ENCODE measurements around the gene ST8SIA5. TPM values are rescaled to one million over a fixed set of nuclear protein-coding genes. Genes with fewer than 3 reads are reported as not detected.

The ST8SIA5 gene
- polyA plus RNA-seq, 1 donor from 2014 or later = not detected

DNA sequence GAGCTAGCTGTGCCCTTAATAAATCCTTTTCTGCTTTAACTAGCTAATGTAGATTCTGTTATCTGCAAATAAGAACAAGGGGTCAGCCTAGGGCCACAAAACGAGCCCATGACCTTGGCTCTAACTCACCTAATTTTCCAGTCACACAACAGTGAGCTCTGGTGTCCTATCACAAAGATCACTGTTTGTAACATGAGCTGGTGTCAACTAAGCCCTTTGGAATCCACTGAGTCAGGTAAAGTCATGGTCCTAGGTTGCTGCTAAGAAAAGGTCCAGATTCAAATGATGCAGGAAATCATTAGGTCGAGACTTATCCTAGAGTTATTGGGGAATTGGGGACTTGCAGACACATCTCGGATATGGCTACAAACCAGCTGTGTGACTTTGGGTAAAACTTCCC is 49.9 kb downstream of the ST8SIA5 start:
- Mint-ChIP-seq H3K4me3 (no peak overlapping the region), H3K9me3 (no peaks in the 10 kb centered on the region), H3K36me3 (no peaks in the 10 kb centered on the region)

GRCh38 chr18:46705521-46705920 is 51.3 kb downstream of the ST8SIA5 start:
- H3K4me1 Mint-ChIP-seq = no peaks in the 10 kb centered on the region
- no peak overlapping the region for H3K4me3 Mint-ChIP-seq
- peak overlapping the region in 1 of 3 donors; percentile 21 for H3K27ac Mint-ChIP-seq
- H3K9me3 Mint-ChIP-seq = no peaks in the 10 kb centered on the region
- H3K27me3 Mint-ChIP-seq = peaks cover 5% of the 10 kb centered on the region
- no peaks in the 10 kb centered on the region for H3K36me3 Mint-ChIP-seq

More for the DNA sequence above, 49.9 kb downstream of the ST8SIA5 start:
- Mint-ChIP-seq H3K27me3 (peaks cover 5% of the 10 kb centered on the region), H3K4me1 (peaks cover 0 to 2% (median 0%) of the 10 kb centered on the region in 3 donors), H3K27ac (no peak overlapping the region)

GRCh38 chr18:46704816-46705215 is 52.0 kb downstream of the ST8SIA5 start:
- H3K4me1 Mint-ChIP-seq = no peaks in the 10 kb centered on the region
- H3K4me3 Mint-ChIP-seq = no peak overlapping the region
- H3K36me3 Mint-ChIP-seq = no peaks in the 10 kb centered on the region
- no peak overlapping the region for H3K27ac Mint-ChIP-seq
- H3K9me3 Mint-ChIP-seq = no peaks in the 10 kb centered on the region
- peaks cover 5% of the 10 kb centered on the region for H3K27me3 Mint-ChIP-seq

GRCh38 chr18:46704189-46704588 is 52.7 kb downstream of the ST8SIA5 start:
- Mint-ChIP-seq H3K9me3 (no peaks in the 10 kb centered on the region), H3K4me1 (no peaks in the 10 kb centered on the region), H3K4me3 (no peak overlapping the region), H3K27ac (no peak overlapping the region), H3K36me3 (no peaks in the 10 kb centered on the region), H3K27me3 (peaks cover 5% of the 10 kb centered on the region)

DNA sequence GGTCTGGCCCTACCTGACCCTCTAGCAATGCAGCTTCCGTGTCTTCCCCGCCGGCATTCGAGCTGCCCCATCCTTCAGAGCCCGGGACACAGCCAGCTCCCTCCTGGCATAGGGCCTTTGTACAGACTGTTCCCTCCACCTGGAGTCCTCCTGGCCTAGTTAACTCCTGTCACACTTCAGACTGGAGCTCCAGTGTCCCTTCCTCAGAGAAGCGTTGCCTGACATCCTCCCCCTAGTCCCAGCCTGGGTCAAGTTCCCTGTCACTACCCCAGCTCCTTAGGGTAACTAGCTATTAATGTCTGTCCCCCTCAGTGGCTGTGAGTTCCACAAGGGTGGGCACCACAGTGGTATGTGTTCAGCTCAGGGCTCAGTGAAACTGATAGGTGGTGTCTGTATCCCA is 54.4 kb downstream of the ST8SIA5 start:
- Mint-ChIP-seq H3K4me1 (no peaks in the 10 kb centered on the region), H3K36me3 (no peaks in the 10 kb centered on the region), H3K9me3 (peaks cover 0 to 8% (median 4%) of the 10 kb centered on the region in 3 donors), H3K27me3 (peaks cover 1% of the 10 kb centered on the region), H3K27ac (no peak overlapping the region), H3K4me3 (no peak overlapping the region)

DNA sequence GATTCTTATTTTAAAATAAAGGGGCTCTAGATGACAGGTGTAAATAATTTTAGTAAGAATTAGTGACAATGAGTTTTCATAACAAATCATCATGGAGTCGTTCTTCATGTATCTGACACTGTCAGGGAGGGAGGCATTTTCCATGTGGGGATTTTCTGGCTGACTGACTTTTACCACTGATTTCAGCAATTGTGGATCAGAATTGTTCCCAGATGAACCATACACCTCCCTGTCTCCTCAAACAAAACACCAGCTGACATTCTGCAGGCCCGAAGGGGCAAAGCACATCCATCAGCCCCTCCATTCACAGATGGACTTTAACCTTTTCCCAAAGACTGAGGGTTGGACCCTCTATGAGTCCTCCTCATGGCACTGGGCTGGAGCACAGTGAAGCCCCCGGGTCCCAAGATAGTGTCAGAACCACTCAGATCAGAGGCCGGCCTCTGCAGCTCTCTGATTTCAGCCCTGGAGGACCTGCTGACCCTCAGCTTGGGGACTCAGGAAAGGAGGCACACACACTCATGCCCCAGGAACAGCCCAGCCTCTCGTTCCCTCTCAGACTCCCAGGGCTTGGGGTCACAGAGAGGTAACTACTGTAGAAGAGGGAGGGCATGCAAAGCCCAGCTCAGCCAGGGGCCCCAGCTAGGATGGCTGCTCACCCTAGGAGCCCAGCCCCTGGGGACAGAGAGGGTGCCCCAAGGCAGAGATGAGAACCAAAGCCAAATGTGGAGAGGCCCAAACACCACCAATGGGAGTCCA is 56.6 kb downstream of the ST8SIA5 start:
- Mint-ChIP-seq H3K4me1 (no peaks in the 10 kb centered on the region), H3K27me3 (peaks cover 1% of the 10 kb centered on the region), H3K27ac (no peak overlapping the region), H3K36me3 (no peaks in the 10 kb centered on the region), H3K9me3 (peaks cover 0 to 8% (median 4%) of the 10 kb centered on the region in 3 donors), H3K4me3 (no peak overlapping the region)

DNA sequence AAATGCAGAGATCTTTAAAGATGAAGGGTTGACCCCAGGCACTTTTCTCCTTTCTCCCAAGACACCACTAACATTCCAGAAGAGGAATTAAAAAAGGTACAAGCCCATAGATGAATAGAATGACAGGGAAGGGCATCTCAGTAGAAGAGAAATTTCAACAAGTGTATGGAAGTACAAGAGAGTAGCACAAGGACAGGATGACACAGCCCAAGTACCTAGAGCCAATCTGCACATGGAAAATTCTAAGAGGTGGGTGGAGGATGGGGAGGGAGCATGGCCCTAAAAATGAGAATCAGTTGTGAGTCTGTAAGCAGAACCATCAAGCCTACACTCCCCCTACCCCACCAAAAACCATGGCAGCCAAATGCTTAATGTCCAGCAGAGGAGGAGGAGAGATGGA is 60.2 kb downstream of the ST8SIA5 start:
- Mint-ChIP-seq H3K27ac (no peak overlapping the region), H3K36me3 (no peaks in the 10 kb centered on the region), H3K27me3 (peaks cover 4% of the 10 kb centered on the region), H3K4me3 (no peak overlapping the region), H3K4me1 (no peaks in the 10 kb centered on the region), H3K9me3 (peaks cover 0 to 8% (median 4%) of the 10 kb centered on the region in 3 donors)

DNA sequence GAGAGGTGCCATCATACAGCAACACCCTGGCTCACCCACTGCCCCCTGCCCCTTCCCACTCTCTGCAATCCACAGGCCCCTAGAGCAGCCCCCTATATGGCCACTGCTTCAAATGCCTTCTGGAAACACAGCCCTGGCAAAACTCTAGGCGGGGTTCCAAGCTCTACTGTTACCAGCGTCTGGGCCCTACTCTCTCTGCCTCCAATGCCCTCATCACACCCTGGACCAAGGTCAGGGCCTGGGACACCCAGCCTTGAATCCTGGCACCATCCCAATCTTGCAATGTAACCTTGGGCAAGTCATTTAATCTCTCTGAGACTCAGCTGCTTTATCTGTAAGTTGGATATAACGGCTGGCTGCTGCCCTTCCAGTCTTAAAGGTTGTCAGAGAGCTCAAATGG is 60.6 kb downstream of the ST8SIA5 start:
- Mint-ChIP-seq H3K4me1 (no peaks in the 10 kb centered on the region), H3K4me3 (no peak overlapping the region), H3K9me3 (peaks cover 0 to 8% (median 4%) of the 10 kb centered on the region in 3 donors), H3K27me3 (peaks cover 4% of the 10 kb centered on the region), H3K36me3 (no peaks in the 10 kb centered on the region), H3K27ac (peak overlapping the region in 1 of 3 donors; percentile 24)

DNA sequence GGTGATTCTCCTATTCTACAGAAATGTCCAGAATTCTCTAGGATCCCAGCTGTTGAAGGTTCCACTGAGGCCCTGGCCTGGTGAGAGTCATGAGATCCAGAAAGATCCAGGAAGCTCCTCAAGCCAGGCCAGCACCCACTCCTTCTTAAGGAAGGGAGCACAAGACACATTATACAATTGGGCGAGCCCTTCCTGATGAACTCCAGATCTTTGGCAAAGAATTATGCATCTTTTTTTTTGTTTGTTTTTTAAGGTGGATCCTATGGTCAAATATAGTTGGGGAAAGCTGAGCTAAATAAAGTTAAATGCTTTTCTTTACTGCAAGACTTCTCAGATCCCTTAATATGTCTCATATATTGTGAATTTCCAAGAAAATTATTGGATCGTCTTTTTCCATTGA is 62.9 kb downstream of the ST8SIA5 start:
- no peak overlapping the region for H3K27ac Mint-ChIP-seq
- peaks cover 0 to 8% (median 4%) of the 10 kb centered on the region in 3 donors for H3K9me3 Mint-ChIP-seq
- H3K36me3 Mint-ChIP-seq = no peaks in the 10 kb centered on the region
- no peak overlapping the region for H3K4me3 Mint-ChIP-seq
- H3K4me1 Mint-ChIP-seq = no peaks in the 10 kb centered on the region
- peaks cover 4% of the 10 kb centered on the region for H3K27me3 Mint-ChIP-seq

DNA sequence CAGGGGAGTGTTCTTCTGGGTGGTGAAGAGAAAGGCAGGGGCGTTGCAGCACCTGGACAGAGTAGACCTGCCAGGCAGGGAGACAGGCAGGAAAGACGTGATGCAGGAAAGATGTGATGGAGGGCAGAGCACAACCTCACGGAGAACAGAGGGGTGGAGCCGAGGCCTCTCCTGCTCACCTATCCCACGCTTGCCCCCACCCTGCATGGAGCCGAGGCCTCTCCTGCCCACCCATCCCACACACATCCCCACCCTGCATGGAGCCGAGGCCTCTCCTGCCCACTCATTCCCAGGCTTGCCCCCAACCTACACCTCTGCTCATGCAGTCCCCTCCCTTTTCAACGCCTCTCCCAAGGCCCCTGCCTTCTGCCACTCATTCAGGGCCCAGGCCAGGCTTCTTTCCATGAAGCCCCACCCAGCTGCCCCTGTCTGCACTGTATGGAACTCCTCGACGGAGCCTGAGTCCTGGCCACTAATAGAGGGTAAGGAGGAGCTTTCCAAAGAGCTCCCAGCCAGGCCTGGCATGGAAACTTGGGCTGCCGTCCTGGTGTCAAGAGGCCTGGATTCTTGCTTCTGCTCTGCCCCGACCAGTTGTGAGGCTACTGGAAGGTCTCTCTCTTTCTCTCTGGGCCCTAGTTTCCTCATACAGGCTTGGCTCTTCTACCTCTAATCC is 67.9 kb downstream of the ST8SIA5 start:
- Mint-ChIP-seq H3K9me3 (no peaks in the 10 kb centered on the region), H3K27ac (no peak overlapping the region), H3K36me3 (no peaks in the 10 kb centered on the region), H3K27me3 (peaks cover 3% of the 10 kb centered on the region), H3K4me3 (no peak overlapping the region), H3K4me1 (no peaks in the 10 kb centered on the region)

DNA sequence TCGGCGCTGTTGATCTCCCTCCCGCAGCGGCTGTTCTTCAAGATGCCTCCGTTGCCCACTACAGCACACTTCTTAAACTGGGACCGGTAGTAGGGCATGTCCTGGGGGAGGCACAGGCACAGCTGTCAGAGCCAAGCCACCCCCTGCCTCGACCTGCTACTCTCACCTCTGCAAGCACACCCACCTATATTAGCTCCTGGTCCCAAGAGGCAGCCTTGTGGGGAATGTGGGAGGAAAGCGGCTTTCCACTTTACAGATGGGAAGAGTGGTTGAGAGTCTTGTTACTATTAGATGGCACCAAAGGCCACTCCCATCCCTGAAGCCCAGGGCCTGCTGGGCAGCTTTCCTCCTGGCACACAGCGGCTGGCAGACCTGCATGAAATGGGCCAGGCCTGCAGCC is 70.7 kb downstream of the ST8SIA5 start:
- H3K4me1 Mint-ChIP-seq = no peaks in the 10 kb centered on the region
- no peak overlapping the region for H3K27ac Mint-ChIP-seq
- no peak overlapping the region for H3K4me3 Mint-ChIP-seq
- H3K9me3 Mint-ChIP-seq = no peaks in the 10 kb centered on the region
- H3K36me3 Mint-ChIP-seq = peaks cover 2% of the 10 kb centered on the region
- no peaks in the 10 kb centered on the region for H3K27me3 Mint-ChIP-seq

DNA sequence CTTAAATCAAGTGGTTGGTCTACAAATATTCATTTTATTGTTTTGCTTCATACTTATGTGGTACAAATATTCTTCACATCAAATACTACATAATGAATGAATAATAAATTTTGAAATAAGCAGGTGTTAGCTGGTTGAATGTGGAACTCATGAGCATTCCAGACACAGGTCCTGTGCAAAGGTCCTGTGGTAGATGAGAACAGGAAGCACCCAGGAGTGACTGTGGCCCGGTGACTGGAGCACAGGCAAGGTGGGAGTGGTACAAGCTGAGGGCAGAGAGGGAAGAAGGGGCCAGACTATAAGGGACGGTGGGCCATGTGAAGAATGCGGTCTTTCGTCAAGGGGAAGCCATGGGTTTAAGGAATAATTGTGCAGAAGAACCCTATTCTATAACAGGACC is 73.6 kb downstream of the ST8SIA5 start:
- no peak overlapping the region for H3K4me3 Mint-ChIP-seq
- H3K9me3 Mint-ChIP-seq = no peaks in the 10 kb centered on the region
- no peaks in the 10 kb centered on the region for H3K4me1 Mint-ChIP-seq
- H3K36me3 Mint-ChIP-seq = peaks cover 3% of the 10 kb centered on the region
- H3K27me3 Mint-ChIP-seq = no peaks in the 10 kb centered on the region
- H3K27ac Mint-ChIP-seq = no peak overlapping the region

DNA sequence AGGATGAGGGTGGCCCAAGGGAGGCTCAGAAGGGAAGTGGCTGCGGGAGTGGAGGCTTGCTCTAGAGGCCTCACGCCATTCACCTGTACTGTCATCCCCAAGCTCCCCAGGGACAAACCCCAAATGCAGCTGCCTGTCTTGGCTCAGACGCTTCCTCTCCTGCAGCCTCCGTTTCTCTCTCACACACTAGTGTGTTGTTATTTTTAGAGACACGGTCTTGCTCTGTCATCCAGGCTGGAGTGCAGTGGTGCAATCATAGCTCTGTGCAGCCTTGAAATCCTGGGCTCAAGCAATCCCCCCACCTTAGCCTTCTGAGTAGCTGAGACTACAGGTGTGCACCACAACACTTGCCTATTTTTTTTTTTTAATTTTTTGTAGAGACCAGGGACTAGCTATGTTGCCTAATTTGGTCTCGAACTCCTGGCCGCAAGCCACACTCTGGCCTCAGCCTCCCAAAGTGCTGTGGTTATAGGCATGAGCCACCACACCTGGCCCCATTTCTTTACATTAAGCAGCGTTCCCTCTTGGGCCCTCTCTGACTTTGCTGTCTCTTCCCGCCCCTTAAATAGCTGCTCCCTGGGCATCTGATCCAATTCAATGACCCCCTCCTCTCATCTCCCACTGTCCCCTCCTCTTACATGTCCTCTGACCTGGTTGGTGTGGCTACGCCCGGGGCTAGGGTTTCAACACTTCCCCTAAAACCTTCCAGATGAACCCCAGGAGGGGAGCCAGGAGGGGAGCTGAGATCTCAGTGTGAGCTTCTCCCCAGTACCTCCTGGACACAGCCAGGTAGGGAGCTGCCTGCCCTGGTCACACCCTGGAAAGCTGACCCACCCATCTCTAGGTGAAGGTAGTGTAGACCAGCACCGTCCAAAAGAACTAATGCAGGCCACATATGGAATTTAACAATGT is 75.8 kb downstream of the ST8SIA5 start:
- Mint-ChIP-seq H3K4me1 (no peaks in the 10 kb centered on the region), H3K9me3 (no peaks in the 10 kb centered on the region), H3K36me3 (peaks cover 3% of the 10 kb centered on the region), H3K27ac (no peak overlapping the region), H3K4me3 (peak overlapping the region in 1 of 4 donors; percentile 63), H3K27me3 (peaks cover 2% of the 10 kb centered on the region)

DNA sequence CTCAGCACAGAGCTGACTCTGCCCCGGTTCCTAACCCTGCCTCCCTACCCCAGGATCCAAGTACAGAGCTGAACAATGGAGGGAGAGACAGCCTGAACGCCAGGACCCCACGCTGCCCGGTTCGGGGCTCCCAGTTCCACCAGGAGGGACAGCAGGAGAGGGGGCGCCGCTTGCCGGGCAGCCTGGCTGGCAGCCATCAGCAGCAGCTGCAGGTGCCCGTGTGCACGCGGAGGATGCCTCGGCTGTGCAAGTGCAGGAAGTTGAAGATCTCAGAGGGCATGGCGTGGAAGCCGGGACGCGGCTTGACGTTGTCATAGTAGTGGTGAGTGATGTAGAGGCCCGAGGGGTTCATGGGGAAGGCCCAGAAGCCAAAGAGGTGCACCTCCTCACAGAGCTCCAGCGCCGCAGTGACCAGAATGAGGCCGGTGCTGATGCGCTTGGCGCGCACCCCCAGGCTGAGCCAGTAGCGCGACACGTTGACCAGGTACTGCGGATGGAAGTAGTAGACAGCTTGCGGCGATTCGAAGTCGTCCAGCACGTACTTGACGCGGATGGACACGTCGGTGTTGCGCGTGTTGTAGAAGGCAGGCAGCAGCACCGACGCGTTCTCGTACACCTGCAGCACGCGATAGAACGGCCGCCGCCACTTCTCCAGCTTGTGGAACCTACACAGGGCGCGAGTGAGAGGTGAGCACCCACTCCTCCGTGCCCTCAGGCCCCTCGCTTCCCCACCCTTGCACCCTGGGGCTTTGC is 76.8 kb downstream of the ST8SIA5 start:
- H3K27me3 Mint-ChIP-seq = peaks cover 2% of the 10 kb centered on the region
- H3K4me3 Mint-ChIP-seq = no peak overlapping the region
- H3K27ac Mint-ChIP-seq = no peak overlapping the region
- H3K9me3 Mint-ChIP-seq = no peaks in the 10 kb centered on the region
- H3K36me3 Mint-ChIP-seq = peaks cover 3% of the 10 kb centered on the region
- no peaks in the 10 kb centered on the region for H3K4me1 Mint-ChIP-seq
